H1 (cell line): ENCODE data around the gene KNOP1. TPM values are rescaled to one million over a fixed set of nuclear protein-coding genes. Genes with fewer than 3 reads are reported as not detected.

Experiments
- CTCF ChIA-PET: fragments of 300-600 bp; sonication (Branson Sonifier 250); formaldehyde crosslinking; loops from one replicate; lab custom pipeline; 2021; ENCODE audit not compliant: partially characterized antibody; lab: Charles Lee
- POLR2A ChIA-PET: fragments of 300-600 bp; sonication (Branson Sonifier 250); formaldehyde crosslinking; loops from one replicate; lab custom pipeline; 2021; ENCODE audit warnings: inconsistent platforms; ENCODE audit not compliant: partially characterized antibody; lab: Charles Lee
- DNase-seq, 2 experiments: peaks; one replicate each; pipeline versions ENCODE4 v3.0.0 to v3.0.0-alpha.2; 2010 to 2022; ENCODE audit warnings: low spot score in 2 of 2, low read depth in 1 of 2, mixed read lengths in 1 of 2
- FAIRE-seq: peaks from 2 replicates; lab custom pipeline; 2011; peaks lifted over from hg19 to GRCh38; lab: Jason Lieb, UNC
- H2AFZ ChIP-seq: 2 replicates; pipeline ENCODE4 v1.8.1; 2012; ENCODE audit warnings: low read length, inconsistent platforms
- H2AK5ac ChIP-seq: 2 replicates; pipeline ENCODE4 v1.6.1; 2013; ENCODE audit warnings: low read depth, low read length
- H2BK120ac ChIP-seq: replicated peaks from 2 replicates; pipeline ENCODE3; 2013; ENCODE audit warnings: low read depth, low read length, inconsistent platforms
- H2BK12ac ChIP-seq: 2 replicates; pipeline ENCODE4 v1.6.1; 2013; ENCODE audit warnings: low read depth, low read length
- H2BK15ac ChIP-seq: 2 replicates; pipeline ENCODE4 v1.6.1; 2013; ENCODE audit warnings: low read length
- H2BK20ac ChIP-seq: 2 replicates; pipeline ENCODE4 v1.6.1; 2013; ENCODE audit warnings: low read length
- H2BK5ac ChIP-seq: 2 replicates; pipeline ENCODE4 v1.6.1; 2013; ENCODE audit warnings: low read depth, low read length
- H3K14ac ChIP-seq: 2 replicates; pipeline ENCODE4 v1.6.1; 2013; ENCODE audit warnings: inconsistent platforms; ENCODE audit not compliant: insufficient read length
- H3K18ac ChIP-seq: 2 replicates; pipeline ENCODE4 v1.6.1; 2013; ENCODE audit warnings: low read length; ENCODE audit errors: extremely low read depth
- H3K23ac ChIP-seq: 2 replicates; pipeline ENCODE4 v1.6.1; 2013; ENCODE audit warnings: inconsistent platforms; ENCODE audit not compliant: insufficient read length
- H3K23me2 ChIP-seq: 2 replicates; pipeline ENCODE4 v1.6.1; 2013; ENCODE audit warnings: low read depth, low read length
- H3K27ac ChIP-seq: 2 replicates; pipeline ENCODE4 v1.6.1; 2011; ENCODE audit warnings: low read depth, low read length, inconsistent platforms
- H3K27me3 ChIP-seq, 4 experiments: replicated peaks in 1 of 4; 1 replicate in 1 of 4; 2 replicates in 3 of 4; pipeline versions ENCODE4 v1.6.1 to v1.8.1; 2011 to 2013; ENCODE audit warnings: low read length in 3 of 4, mild to moderate bottlenecking in 3 of 4, inconsistent platforms in 2 of 4, mixed read lengths in 2 of 4, moderate library complexity in 1 of 4; ENCODE audit not compliant: control insufficient read depth in 3 of 4, insufficient read depth in 3 of 4; ENCODE audit errors: extremely low read depth in 1 of 4
- H3K36me3 ChIP-seq, 4 experiments: 2 replicates each; pipeline versions ENCODE4 v1.6.1 to v1.8.1; 2011 to 2013; ENCODE audit warnings: mild to moderate bottlenecking in 4 of 4, low read length in 3 of 4, moderate library complexity in 2 of 4, control low read depth in 1 of 4, inconsistent platforms in 1 of 4; ENCODE audit not compliant: insufficient read depth in 4 of 4, control insufficient read depth in 2 of 4
- H3K4ac ChIP-seq: replicated peaks from 2 replicates; pipeline ENCODE3; 2013; ENCODE audit warnings: low read length, low read depth, mixed read lengths, inconsistent platforms; ENCODE audit not compliant: insufficient read length
- H3K4me1 ChIP-seq, 4 experiments: replicated peaks in 1 of 4; 1 replicate in 1 of 4; 2 replicates in 3 of 4; pipeline versions ENCODE4 v1.6.1 to v1.8.1; 2011 to 2013; ENCODE audit warnings: low read length in 3 of 4, inconsistent platforms in 2 of 4, mixed read lengths in 1 of 4; ENCODE audit not compliant: insufficient read depth in 4 of 4, control insufficient read depth in 3 of 4
- H3K4me2 ChIP-seq, 2 experiments: 2 replicates each; pipeline versions ENCODE4 v1.6.1 to v1.8.1; 2011 to 2013; ENCODE audit warnings: low read depth in 2 of 2, low read length in 2 of 2, control low read depth in 1 of 2, inconsistent platforms in 1 of 2, mild to moderate bottlenecking in 1 of 2; ENCODE audit not compliant: insufficient read depth in 1 of 2
- H3K4me3 ChIP-seq, 4 experiments: fragments of 200-600, 300-600 bp in 1 of 4; sonication (generic), shearing (Covaris generic), sonication (Bioruptor Twin) in 1 of 4; 2 replicates each; pipeline versions ENCODE4 v1.5.1 to v1.8.1; 2011 to 2016; ENCODE audit warnings: low read length in 4 of 4, low read depth in 3 of 4, control low read depth in 2 of 4, inconsistent platforms in 2 of 4, mild to moderate bottlenecking in 2 of 4, mixed read lengths in 1 of 4, moderate library complexity in 1 of 4; ENCODE audit not compliant: insufficient read depth in 2 of 4; ENCODE audit errors: extremely low read depth in 1 of 4
- H3K56ac ChIP-seq: replicated peaks from 2 replicates; pipeline ENCODE3; 2013; ENCODE audit warnings: low read depth, mild to moderate bottlenecking, mixed read lengths, low read length, inconsistent platforms; ENCODE audit not compliant: insufficient read length
- H3K79me1 ChIP-seq: 2 replicates; pipeline ENCODE4 v1.6.1; 2013; ENCODE audit warnings: low read depth, low read length, control low read depth
- H3K79me2 ChIP-seq, 2 experiments: 2 replicates each; pipeline versions ENCODE4 v1.6.1 to v1.8.1; 2012 to 2013; ENCODE audit warnings: low read length in 2 of 2, mild to moderate bottlenecking in 2 of 2, inconsistent platforms in 1 of 2; ENCODE audit not compliant: insufficient read depth in 2 of 2, control insufficient read depth in 1 of 2
- H3K9ac ChIP-seq, 4 experiments: replicated peaks in 1 of 4; 1 replicate in 1 of 4; 2 replicates in 3 of 4; pipeline versions ENCODE4 v1.6.1 to v1.8.1; 2011 to 2013; ENCODE audit warnings: low read depth in 3 of 4, low read length in 3 of 4, control low read depth in 2 of 4, mild to moderate bottlenecking in 2 of 4, moderate library complexity in 2 of 4, inconsistent platforms in 1 of 4; ENCODE audit errors: extremely low read depth in 1 of 4
- H3K9me3 ChIP-seq, 2 experiments: 2 replicates each; pipeline versions ENCODE4 v1.6.1 to v1.8.1; 2012 to 2013; ENCODE audit warnings: mild to moderate bottlenecking in 2 of 2, moderate library complexity in 2 of 2, control low read depth in 1 of 2, inconsistent platforms in 1 of 2, low read depth in 1 of 2, low read length in 1 of 2, mixed read lengths in 1 of 2; ENCODE audit not compliant: insufficient read depth in 2 of 2
- H4K20me1 ChIP-seq, 2 experiments: replicated peaks in 1 of 2; 2 replicates each; pipeline versions ENCODE3 to v1.8.1; 2011 to 2013; ENCODE audit warnings: inconsistent platforms in 2 of 2, low read length in 2 of 2, mild to moderate bottlenecking in 1 of 2; ENCODE audit not compliant: insufficient read depth in 2 of 2, control insufficient read depth in 1 of 2
- H4K5ac ChIP-seq: 2 replicates; pipeline ENCODE4 v1.6.1; 2013; ENCODE audit warnings: low read length, low read depth, mixed read lengths, inconsistent platforms; ENCODE audit not compliant: insufficient read length
- H4K8ac ChIP-seq: 2 replicates; pipeline ENCODE4 v1.8.0; 2013; ENCODE audit warnings: mild to moderate bottlenecking, moderate library complexity, low read length, inconsistent platforms; ENCODE audit not compliant: insufficient read depth; ENCODE audit errors: extremely low read depth
- H4K91ac ChIP-seq: replicated peaks from 2 replicates; pipeline ENCODE3; 2013; ENCODE audit warnings: low read length, mixed read lengths, inconsistent platforms; ENCODE audit not compliant: insufficient read length
- BACH1 ChIP-seq: IDR thresholded peaks from 2 replicates; pipeline ENCODE4 v1.6.1; 2012; ENCODE audit warnings: low read length, improper control_type of control experiment
- GTF2F1 ChIP-seq: IDR thresholded peaks from 2 replicates; pipeline ENCODE4 v1.6.1; 2012; ENCODE audit warnings: low read depth, low read length, improper control_type of control experiment, borderline replicate concordance
- JUN ChIP-seq: IDR thresholded peaks from 2 replicates; pipeline ENCODE4 v1.6.1; 2011; ENCODE audit warnings: low read depth, mild to moderate bottlenecking, improper control_type of control experiment, low read length
- NRF1 ChIP-seq: IDR thresholded peaks from 2 replicates; pipeline ENCODE4 v1.6.1; 2011; ENCODE audit warnings: mild to moderate bottlenecking, low read depth, low read length, improper control_type of control experiment
- RAD21 ChIP-seq, 2 experiments: IDR thresholded peaks in 1 of 2; conservative IDR thresholded peaks in 1 of 2; 2 replicates each; pipeline ENCODE4 v1.6.1; 2011; ENCODE audit warnings: low read depth in 2 of 2, low read length in 2 of 2, improper control_type of control experiment in 1 of 2, inconsistent platforms in 1 of 2, mild to moderate bottlenecking in 1 of 2, moderate library complexity in 1 of 2
- SIX5 ChIP-seq: IDR thresholded peaks from 2 replicates; pipeline ENCODE4 v1.6.1; 2011; ENCODE audit warnings: mild to moderate bottlenecking, low read depth, low read length
- SP2 ChIP-seq: IDR thresholded peaks from 2 replicates; pipeline ENCODE4 v1.6.1; 2012; ENCODE audit warnings: mild to moderate bottlenecking, low read length, inconsistent platforms
- ZNF274 ChIP-seq: IDR thresholded peaks from 2 replicates; pipeline ENCODE4 v1.7.0; 2012; ENCODE audit warnings: low read length, borderline replicate concordance; ENCODE audit errors: extremely low read depth
- WGBS, 2 experiments: shearing (Covaris generic) in 1 of 2; methylation state at CpG; one replicate each; pipeline versions ENCODE4 v1.1.6 to v1.1.7; 2013 to 2015; ENCODE audit warnings: low lambda C conversion rate in 2 of 2, mixed read lengths in 2 of 2, inconsistent platforms in 1 of 2, low coverage in 1 of 2, missing lambda C conversion rate in 1 of 2; ENCODE audit not compliant: insufficient replicate concordance in 2 of 2, insufficient coverage in 1 of 2, insufficient read length in 1 of 2; ENCODE audit errors: extremely low coverage in 1 of 2, missing lambda C conversion rate in 1 of 2; 5-methylcytosine and 5-hydroxymethylcytosine counted together
- polyA plus RNA-seq, 7 experiments: library from polyadenylated mRNA; depleted of rRNA in 3 of 7; stranded (reverse) in 5 of 7; unstranded in 2 of 7; fragments of >200 nt in 5 of 7; fragments of 200-250 nt in 2 of 7; gene quantifications; 1 replicate in 5 of 7; 2 replicates in 1 of 7; 4 replicates in 1 of 7; pipeline versions ENCODE4 v1.2.1 to v1.2.3, GENCODE V29; 2011 to 2013; ENCODE audit warnings: missing spikeins in 2 of 7, mixed read lengths in 2 of 7
- total RNA-seq: library from RNA; stranded (reverse); fragmentation: NEBNext Ultra II Directional; extraction: Animal tissue kit (Norgen Biotek cat#: 25700); gene quantifications from 2 replicates; pipeline ENCODE4 v1.2.1, GENCODE V29; 2021
- TF ChIP-seq, protein P1 (sequence below): IDR thresholded peaks from 2 replicates; pipeline ENCODE4 v1.6.1; 2012; ENCODE audit warnings: low read length, inconsistent platforms

Gene KNOP1
- total and polyA plus RNA-seq, 2 of the 8 experiments (the other 6 are each of a cell fraction or from before 2014, with no cell fraction given), result 21.6 to 87.9 TPM

DNA sequence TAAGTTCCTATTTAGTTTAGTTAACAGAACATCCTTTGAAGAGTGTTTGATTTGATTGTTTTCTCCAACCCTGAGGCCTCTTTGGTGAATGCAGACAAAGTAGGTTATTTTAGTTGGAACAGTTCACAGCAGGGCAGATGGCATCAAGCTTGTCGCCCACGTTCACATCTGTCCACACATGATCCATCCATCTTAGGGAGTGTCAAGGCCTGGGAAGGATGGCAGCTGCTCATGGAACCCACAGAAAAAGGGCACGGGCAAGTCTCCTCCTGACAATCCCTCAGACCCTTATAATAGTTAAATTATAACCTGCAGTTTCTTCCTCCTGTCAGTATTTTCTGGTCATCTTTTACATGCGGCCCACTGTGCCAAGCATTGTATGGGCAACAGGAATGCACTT, 60.2 kb downstream of the KNOP1 start:
- Histone ChIP-seq H4K5ac (no peak overlapping the region), H3K4me1 (no peaks in the 10 kb centered on the region), H2BK15ac (no peak overlapping the region), H3K4me2 (no peak overlapping the region), H3K18ac (no peak overlapping the region), H3K9ac (no peak overlapping the region), H3K23me2 (no peaks in the 10 kb centered on the region), H4K8ac (no peak overlapping the region), H3K23ac (no peak overlapping the region), H3K27ac (no peak overlapping the region), H3K9me3 (peaks cover 0 to 10% of the 10 kb centered on the region in 2 experiments; a peak in 2 of 4 replicates)
- CTCF ChIA-PET, result interaction anchor here (1.4 kb wide), 1 partner anchor 250 kb away, joined by 3 read pairs; no protein-coding TSS in a partner anchor
- POLR2A ChIA-PET, result interaction anchor here (0.9 to 1.2 kb wide), 3 partner anchors 11 to 41 kb away, joined by 3 read pairs; no protein-coding TSS in a partner anchor
- WGBS, 2 experiments, result 90% methylated on average over 4 of the region's 4 CpGs; no CpG with 5 or more reads in 1 of the 2 experiments
- TF ChIP-seq ZNF274 (no peak), GTF2F1 (no peak), SIX5 (no peak), JUN (no peak), SP2 (no peak), BACH1 (no peak), RAD21 (IDR thresholded peaks at IDR 0.05 in 1 of 2, conservative IDR thresholded peaks at IDR 0.05 in 1 of 2; ENCODE audit: low read depth in 2 of 2, low read length in 2 of 2) (no peak), NRF1 (no peak)
- TF ChIP-seq, protein P1, sequence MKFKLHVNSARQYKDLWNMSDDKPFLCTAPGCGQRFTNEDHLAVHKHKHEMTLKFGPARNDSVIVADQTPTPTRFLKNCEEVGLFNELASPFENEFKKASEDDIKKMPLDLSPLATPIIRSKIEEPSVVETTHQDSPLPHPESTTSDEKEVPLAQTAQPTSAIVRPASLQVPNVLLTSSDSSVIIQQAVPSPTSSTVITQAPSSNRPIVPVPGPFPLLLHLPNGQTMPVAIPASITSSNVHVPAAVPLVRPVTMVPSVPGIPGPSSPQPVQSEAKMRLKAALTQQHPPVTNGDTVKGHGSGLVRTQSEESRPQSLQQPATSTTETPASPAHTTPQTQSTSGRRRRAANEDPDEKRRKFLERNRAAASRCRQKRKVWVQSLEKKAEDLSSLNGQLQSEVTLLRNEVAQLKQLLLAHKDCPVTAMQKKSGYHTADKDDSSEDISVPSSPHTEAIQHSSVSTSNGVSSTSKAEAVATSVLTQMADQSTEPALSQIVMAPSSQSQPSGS, result no peak
- TF ChIP-seq, all 59 proteins: peak for 0
- H2BK5ac ChIP-seq, result no peak overlapping the region
- DNase-seq (no peak), FAIRE-seq (no peak)
- H2BK12ac ChIP-seq, result no peak overlapping the region
- H2BK120ac ChIP-seq, result no peak overlapping the region
- H4K20me1 ChIP-seq, result no peaks in the 10 kb centered on the region
- H2AFZ ChIP-seq, result no peak overlapping the region
- H3K56ac ChIP-seq, result no peak overlapping the region
- no peak overlapping the region for H2AK5ac ChIP-seq
- no peak overlapping the region for H3K4ac ChIP-seq
- H3K4me3 ChIP-seq, result no peak overlapping the region
- no peak overlapping the region for H4K91ac ChIP-seq
- H3K79me1 ChIP-seq, result no peaks in the 10 kb centered on the region
- peaks cover 2 to 26% (median 18%) of the 10 kb centered on the region in 4 experiments; a peak in 7 of 8 replicates for H3K36me3 ChIP-seq
- H3K14ac ChIP-seq, result no peak overlapping the region
- H3K27me3 ChIP-seq, result no peaks in the 10 kb centered on the region
- H2BK20ac ChIP-seq, result no peak overlapping the region
- H3K79me2 ChIP-seq, result no peaks in the 10 kb centered on the region
